GM12878 (cell line): ENCODE results near the gene NPM3.

Experiments used
- BACH1 ChIP-seq: fragments of 450-650 bp; IDR thresholded peaks from 2 replicates; pipeline ENCODE4 v1.6.1; 2017; ENCODE audit warnings: mild to moderate bottlenecking, borderline replicate concordance
- CEBPB ChIP-seq, 2 experiments: fragments of 150-350 bp in 1 of 2; IDR thresholded peaks; 2 replicates each; pipeline ENCODE4 v1.6.1; 2012 to 2014; ENCODE audit warnings: low read depth in 2 of 2, low read length in 2 of 2, borderline replicate concordance in 1 of 2, inconsistent platforms in 1 of 2
- CHD2 ChIP-seq: IDR thresholded peaks from 2 replicates; pipeline ENCODE4 v1.6.1; 2011; ENCODE audit warnings: low read depth, low read length, improper control_type of control experiment, borderline replicate concordance
- JUNB ChIP-seq: IDR thresholded peaks from 2 replicates; pipeline ENCODE4 v1.6.1; 2016; ENCODE audit warnings: antibody characterized with exemption, mild to moderate bottlenecking
- MYC ChIP-seq: IDR thresholded peaks from 2 replicates; pipeline ENCODE4 v1.6.1; 2011; ENCODE audit warnings: mild to moderate bottlenecking, low read length, moderate library complexity, inconsistent platforms; ENCODE audit not compliant: insufficient read depth, insufficient replicate concordance, insufficient read length, severe bottlenecking
- SIX5 ChIP-seq: IDR thresholded peaks from 2 replicates; pipeline ENCODE4 v1.6.1; 2011; ENCODE audit warnings: mild to moderate bottlenecking, low read depth, low read length, moderate library complexity; ENCODE audit not compliant: severe bottlenecking
- SUPT20H ChIP-seq: IDR thresholded peaks from 2 replicates; pipeline ENCODE4 v1.6.1; 2011; ENCODE audit warnings: low read depth, mild to moderate bottlenecking, low read length, moderate library complexity, borderline replicate concordance; ENCODE audit not compliant: control insufficient read depth
- TAF1 ChIP-seq: IDR thresholded peaks from 2 replicates; pipeline ENCODE4 v1.6.1; 2011; ENCODE audit warnings: mild to moderate bottlenecking, low read depth, low read length, borderline replicate concordance
- ZNF274 ChIP-seq: IDR thresholded peaks from one replicate; pipeline ENCODE4 v1.8.0; 2011; ENCODE audit not compliant: insufficient read length, insufficient read depth
- TF ChIP-seq, protein P1 (sequence below): fragments of 450-650 bp; formaldehyde crosslinking; IDR thresholded peaks from 2 replicates; pipeline ENCODE4 v1.4.0; 2022; ENCODE audit warnings: mild to moderate bottlenecking, moderate library complexity
- TF ChIP-seq, protein P2 (sequence below): IDR thresholded peaks from 2 replicates; pipeline ENCODE4 v1.6.1; 2011; ENCODE audit warnings: mild to moderate bottlenecking, low read depth, low read length, moderate library complexity; ENCODE audit not compliant: insufficient replicate concordance
- TF ChIP-seq, protein P3 (sequence below), 3 experiments: IDR thresholded peaks in 2 of 3; conservative IDR thresholded peaks in 1 of 3; 2 replicates each; pipeline ENCODE4 v1.5.1; 2011; ENCODE audit warnings: low read depth in 3 of 3, low read length in 3 of 3, mild to moderate bottlenecking in 3 of 3, control low read depth in 2 of 3, moderate library complexity in 2 of 3, inconsistent platforms in 1 of 3, mixed read lengths in 1 of 3; ENCODE audit not compliant: control insufficient read depth in 2 of 3, insufficient read depth in 1 of 3; ENCODE audit errors: extremely low read depth in 1 of 3
- TF ChIP-seq, protein P4 (sequence below): fragments of 450-650 bp; IDR thresholded peaks from 2 replicates; pipeline ENCODE4 v1.6.1; 2017; ENCODE audit warnings: mild to moderate bottlenecking

DNA sequence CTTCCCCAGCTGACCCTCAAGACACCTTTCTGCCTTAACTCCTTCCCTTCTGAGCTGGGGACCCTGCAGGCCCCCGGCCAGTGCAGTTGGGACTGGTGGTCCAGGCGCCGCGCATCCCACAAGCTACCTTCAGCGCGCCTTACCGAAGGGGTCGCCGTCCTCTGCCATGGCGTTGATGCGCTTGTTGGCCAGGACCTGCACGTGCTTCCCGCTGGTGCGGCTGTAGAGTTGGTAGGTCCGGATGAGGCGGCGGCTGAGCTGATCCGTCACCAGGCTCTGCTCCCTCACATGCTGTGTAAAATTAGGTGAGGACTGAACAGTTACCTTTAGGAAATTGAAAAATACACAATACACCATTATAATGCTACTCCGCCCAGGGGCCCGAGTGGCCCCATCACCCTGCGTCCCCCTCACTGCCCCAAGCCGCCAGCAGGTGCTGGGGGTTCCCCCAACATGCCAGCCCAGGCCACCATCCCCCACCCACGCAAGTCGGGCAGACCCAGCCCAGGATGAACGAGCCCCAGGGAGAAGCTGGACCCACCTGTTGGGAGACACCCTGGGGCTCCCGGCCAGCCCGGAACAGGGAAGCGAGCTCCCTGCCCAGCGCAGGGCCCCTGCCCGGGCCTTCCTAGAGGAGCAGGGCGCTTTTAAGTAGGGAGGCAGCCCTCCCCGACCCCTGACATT is 8.5 kb downstream of the NPM3 start:
- no peak for TF ChIP-seq BACH1
- TF ChIP-seq, protein P1, sequence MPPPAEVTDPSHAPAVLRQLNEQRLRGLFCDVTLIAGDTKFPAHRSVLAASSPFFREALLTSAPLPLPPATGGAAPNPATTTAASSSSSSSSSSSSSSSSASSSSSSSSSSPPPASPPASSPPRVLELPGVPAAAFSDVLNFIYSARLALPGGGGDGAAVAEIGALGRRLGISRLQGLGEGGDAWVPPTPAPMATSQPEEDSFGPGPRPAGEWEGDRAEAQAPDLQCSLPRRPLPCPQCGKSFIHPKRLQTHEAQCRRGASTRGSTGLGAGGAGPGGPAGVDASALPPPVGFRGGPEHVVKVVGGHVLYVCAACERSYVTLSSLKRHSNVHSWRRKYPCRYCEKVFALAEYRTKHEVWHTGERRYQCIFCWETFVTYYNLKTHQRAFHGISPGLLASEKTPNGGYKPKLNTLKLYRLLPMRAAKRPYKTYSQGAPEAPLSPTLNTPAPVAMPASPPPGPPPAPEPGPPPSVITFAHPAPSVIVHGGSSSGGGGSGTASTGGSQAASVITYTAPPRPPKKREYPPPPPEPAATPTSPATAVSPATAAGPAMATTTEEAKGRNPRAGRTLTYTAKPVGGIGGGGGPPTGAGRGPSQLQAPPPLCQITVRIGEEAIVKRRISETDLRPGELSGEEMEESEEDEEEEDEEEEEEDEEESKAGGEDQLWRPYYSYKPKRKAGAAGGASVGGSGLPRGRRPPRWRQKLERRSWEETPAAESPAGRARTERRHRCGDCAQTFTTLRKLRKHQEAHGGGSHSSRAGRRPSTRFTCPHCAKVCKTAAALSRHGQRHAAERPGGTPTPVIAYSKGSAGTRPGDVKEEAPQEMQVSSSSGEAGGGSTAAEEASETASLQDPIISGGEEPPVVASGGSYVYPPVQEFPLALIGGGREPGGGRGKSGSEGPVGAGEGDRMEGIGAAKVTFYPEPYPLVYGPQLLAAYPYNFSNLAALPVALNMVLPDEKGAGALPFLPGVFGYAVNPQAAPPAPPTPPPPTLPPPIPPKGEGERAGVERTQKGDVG (CRISPR knock-in tag), result no peak
- no peak for TF ChIP-seq SUPT20H
- no peak for TF ChIP-seq JUNB
- TF ChIP-seq CHD2, result no peak
- no peak for TF ChIP-seq SIX5
- TF ChIP-seq CEBPB (IDR thresholded peaks at IDR 0.05; ENCODE audit: borderline replicate concordance in 1 of 2, low read depth in 2 of 2, low read length in 2 of 2), result no peak
- TF ChIP-seq MYC, result no peak
- TF ChIP-seq, protein P2, sequence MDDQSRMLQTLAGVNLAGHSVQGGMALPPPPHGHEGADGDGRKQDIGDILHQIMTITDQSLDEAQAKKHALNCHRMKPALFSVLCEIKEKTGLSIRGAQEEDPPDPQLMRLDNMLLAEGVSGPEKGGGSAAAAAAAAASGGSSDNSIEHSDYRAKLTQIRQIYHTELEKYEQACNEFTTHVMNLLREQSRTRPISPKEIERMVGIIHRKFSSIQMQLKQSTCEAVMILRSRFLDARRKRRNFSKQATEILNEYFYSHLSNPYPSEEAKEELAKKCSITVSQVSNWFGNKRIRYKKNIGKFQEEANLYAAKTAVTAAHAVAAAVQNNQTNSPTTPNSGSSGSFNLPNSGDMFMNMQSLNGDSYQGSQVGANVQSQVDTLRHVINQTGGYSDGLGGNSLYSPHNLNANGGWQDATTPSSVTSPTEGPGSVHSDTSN, result no peak
- TF ChIP-seq, protein P3, sequence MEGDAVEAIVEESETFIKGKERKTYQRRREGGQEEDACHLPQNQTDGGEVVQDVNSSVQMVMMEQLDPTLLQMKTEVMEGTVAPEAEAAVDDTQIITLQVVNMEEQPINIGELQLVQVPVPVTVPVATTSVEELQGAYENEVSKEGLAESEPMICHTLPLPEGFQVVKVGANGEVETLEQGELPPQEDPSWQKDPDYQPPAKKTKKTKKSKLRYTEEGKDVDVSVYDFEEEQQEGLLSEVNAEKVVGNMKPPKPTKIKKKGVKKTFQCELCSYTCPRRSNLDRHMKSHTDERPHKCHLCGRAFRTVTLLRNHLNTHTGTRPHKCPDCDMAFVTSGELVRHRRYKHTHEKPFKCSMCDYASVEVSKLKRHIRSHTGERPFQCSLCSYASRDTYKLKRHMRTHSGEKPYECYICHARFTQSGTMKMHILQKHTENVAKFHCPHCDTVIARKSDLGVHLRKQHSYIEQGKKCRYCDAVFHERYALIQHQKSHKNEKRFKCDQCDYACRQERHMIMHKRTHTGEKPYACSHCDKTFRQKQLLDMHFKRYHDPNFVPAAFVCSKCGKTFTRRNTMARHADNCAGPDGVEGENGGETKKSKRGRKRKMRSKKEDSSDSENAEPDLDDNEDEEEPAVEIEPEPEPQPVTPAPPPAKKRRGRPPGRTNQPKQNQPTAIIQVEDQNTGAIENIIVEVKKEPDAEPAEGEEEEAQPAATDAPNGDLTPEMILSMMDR (IDR thresholded peaks at IDR 0.05 in 2 of 3, conservative IDR thresholded peaks at IDR 0.05 in 1 of 3; ENCODE audit: control insufficient read depth in 2 of 3, extremely low read depth in 1 of 3, insufficient read depth in 1 of 3, low read depth in 3 of 3, low read length in 3 of 3), result no peak
- TF ChIP-seq, protein P4, sequence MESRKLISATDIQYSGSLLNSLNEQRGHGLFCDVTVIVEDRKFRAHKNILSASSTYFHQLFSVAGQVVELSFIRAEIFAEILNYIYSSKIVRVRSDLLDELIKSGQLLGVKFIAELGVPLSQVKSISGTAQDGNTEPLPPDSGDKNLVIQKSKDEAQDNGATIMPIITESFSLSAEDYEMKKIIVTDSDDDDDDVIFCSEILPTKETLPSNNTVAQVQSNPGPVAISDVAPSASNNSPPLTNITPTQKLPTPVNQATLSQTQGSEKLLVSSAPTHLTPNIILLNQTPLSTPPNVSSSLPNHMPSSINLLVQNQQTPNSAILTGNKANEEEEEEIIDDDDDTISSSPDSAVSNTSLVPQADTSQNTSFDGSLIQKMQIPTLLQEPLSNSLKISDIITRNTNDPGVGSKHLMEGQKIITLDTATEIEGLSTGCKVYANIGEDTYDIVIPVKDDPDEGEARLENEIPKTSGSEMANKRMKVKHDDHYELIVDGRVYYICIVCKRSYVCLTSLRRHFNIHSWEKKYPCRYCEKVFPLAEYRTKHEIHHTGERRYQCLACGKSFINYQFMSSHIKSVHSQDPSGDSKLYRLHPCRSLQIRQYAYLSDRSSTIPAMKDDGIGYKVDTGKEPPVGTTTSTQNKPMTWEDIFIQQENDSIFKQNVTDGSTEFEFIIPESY, result no peak
- no peak for TF ChIP-seq ZNF274
- TF ChIP-seq TAF1, result no peak
